ENCODE results near the gene CTNND2. TPM values are rescaled to one million over a fixed set of nuclear protein-coding genes. Genes with fewer than 3 reads are reported as not detected.
A peak's percentile ranks its signal among the peaks of the same experiment; 100 is the strongest.

Gene CTNND2
- total RNA-seq, 1 experiment from 2014 or later, result 7.0 TPM

DNA sequence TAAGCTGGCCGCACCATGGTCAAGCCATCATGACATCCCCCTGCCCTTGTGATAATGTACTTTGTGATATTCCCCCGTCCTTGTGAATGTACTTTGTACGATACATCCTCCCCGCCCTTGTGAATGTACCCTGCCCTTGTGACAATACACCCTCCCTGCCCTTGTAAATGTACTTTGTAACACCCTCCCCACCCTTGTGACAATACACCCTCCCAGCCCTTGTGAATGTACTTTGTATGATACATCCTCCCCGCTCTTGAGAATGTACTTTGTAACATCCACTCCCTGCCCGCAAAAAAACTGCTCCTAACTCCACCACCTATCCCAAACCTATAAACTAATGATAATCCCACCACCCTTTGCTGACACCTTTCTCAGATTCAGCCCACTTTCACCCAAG is 313.8 kb downstream of the CTNND2 start:
- Histone ChIP-seq H3T11ph (ENCODE audit: low read length) (no peak overlapping the region), H3K56ac (ENCODE audit: insufficient read length, low read depth, low read length) (no peak overlapping the region), H3K23ac (ENCODE audit: insufficient read length, low read depth, low read length) (no peak overlapping the region), H3K4me1 (ENCODE audit: insufficient read depth, low read length) (0 out of 2 replicates have a peak, but pooled peaks cover 2% of the 10 kb centered on the region), H3K4ac (ENCODE audit: low read depth, low read length) (no peak overlapping the region), H4K8ac (replicated peaks; ENCODE audit: insufficient read length, low read depth, low read length) (no peak overlapping the region), H3K9me3 (ENCODE audit: control insufficient read depth, low read depth, low read length) (no peaks in the 10 kb centered on the region), H2BK12ac (ENCODE audit: insufficient read length, low read depth, low read length) (no peak overlapping the region), H3K27me3 (ENCODE audit: insufficient read depth, low read length) (no peaks in the 10 kb centered on the region), H3K27ac (ENCODE audit: insufficient read length, low read depth, low read length) (no peak overlapping the region), H2BK120ac (ENCODE audit: low read depth, low read length, poor library complexity, severe bottlenecking) (no peak overlapping the region), H3K9ac (ENCODE audit: extremely low read depth, insufficient read length, low read length) (no peak overlapping the region), H4K5ac (ENCODE audit: insufficient read length, low read depth, low read length) (no peak overlapping the region), H2BK5ac (ENCODE audit: insufficient read length, low read length) (no peak overlapping the region), H2BK15ac (ENCODE audit: low read depth, low read length) (no peak overlapping the region), H2BK20ac (ENCODE audit: low read depth, low read length, poor library complexity, severe bottlenecking) (no peak overlapping the region), H3K14ac (ENCODE audit: insufficient read depth, low read length) (no peak overlapping the region), H3K79me1 (ENCODE audit: insufficient read depth, low read depth, low read length, poor library complexity, severe bottlenecking) (no peaks in the 10 kb centered on the region), H4K91ac (ENCODE audit: insufficient read length, low read depth, low read length) (no peak overlapping the region), H3K4me2 (ENCODE audit: insufficient read depth, insufficient read length, low read length) (no peak overlapping the region), H3K23me2 (ENCODE audit: insufficient read length, low read depth, low read length, poor library complexity, severe bottlenecking) (no peaks in the 10 kb centered on the region), H2AK5ac (ENCODE audit: insufficient read length, low read length) (no peak overlapping the region), H3K18ac (ENCODE audit: insufficient read length, low read depth, low read length) (no peak overlapping the region), H4K20me1 (ENCODE audit: control insufficient read depth, insufficient read depth, insufficient read length) (no peaks in the 10 kb centered on the region), H2AFZ (ENCODE audit: low read length) (no peak overlapping the region), H3K79me2 (ENCODE audit: insufficient read depth, low read length) (no peaks in the 10 kb centered on the region)
- no peak for DNase-seq
- Mint-ChIP-seq H3K4me1 (peaks cover 33 to 39% of the 10 kb centered on the region in 2 experiments), H3K27me3 (ENCODE audit: low read depth) (no peaks in the 10 kb centered on the region), H3K9me3 (peaks cover 6 to 14% of the 10 kb centered on the region in 2 experiments), H3K27ac (0 out of 7 replicates have a peak overlapping the region, but pooled peaks of 1 of the 3 experiments have one; percentile 53), H3K4me3 (no peak overlapping the region), H3K36me3 (ENCODE audit: insufficient read depth in 1 of 3, low read depth in 3 of 3) (peaks cover 5 to 12% (median 6%) of the 10 kb centered on the region in 3 experiments)
- TF ChIP-seq, protein P1, sequence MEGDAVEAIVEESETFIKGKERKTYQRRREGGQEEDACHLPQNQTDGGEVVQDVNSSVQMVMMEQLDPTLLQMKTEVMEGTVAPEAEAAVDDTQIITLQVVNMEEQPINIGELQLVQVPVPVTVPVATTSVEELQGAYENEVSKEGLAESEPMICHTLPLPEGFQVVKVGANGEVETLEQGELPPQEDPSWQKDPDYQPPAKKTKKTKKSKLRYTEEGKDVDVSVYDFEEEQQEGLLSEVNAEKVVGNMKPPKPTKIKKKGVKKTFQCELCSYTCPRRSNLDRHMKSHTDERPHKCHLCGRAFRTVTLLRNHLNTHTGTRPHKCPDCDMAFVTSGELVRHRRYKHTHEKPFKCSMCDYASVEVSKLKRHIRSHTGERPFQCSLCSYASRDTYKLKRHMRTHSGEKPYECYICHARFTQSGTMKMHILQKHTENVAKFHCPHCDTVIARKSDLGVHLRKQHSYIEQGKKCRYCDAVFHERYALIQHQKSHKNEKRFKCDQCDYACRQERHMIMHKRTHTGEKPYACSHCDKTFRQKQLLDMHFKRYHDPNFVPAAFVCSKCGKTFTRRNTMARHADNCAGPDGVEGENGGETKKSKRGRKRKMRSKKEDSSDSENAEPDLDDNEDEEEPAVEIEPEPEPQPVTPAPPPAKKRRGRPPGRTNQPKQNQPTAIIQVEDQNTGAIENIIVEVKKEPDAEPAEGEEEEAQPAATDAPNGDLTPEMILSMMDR (conservative IDR thresholded peaks at IDR 0.05), result no peak
- no CpG with 5 or more reads among the region's 6 CpGs for WGBS (ENCODE audit: extremely low coverage, insufficient read length, low lambda C conversion rate)
